ENCODE results near the gene AKT1S1.

GRCh38 chr19:49889038-49889686 lies 12.0 kb upstream of the AKT1S1 start:
- TF ChIP-seq CTCF (IDR thresholded peaks at IDR 0.05) (no peak), POLR2A (IDR thresholded peaks at IDR 0.05) (no peak)
